Right lobe of liver (tissue), 4 donors: Measurements from ENCODE around the gene CIRBP.

ENCODE experiments used
- POLR2A ChIP-seq: fragments of 450-650 bp; IDR thresholded peaks from one replicate; pipeline ENCODE4 v1.6.1; 2017; ENCODE audit warnings: antibody characterized with exemption, mild to moderate bottlenecking
- TF ChIP-seq, protein P1 (sequence below), 4 donors: fragments of 200-600 bp in 3 of 4; fragments of 450-650 bp in 1 of 4; IDR thresholded peaks; one replicate each; pipeline versions ENCODE4 v1.5.1 to v1.8.0; 2016 to 2022; ENCODE audit warnings: antibody characterized with exemption in 4 of 4, mild to moderate bottlenecking in 2 of 4
- donor health status: DM: no; HTN: no; CAD: no.
- donor health status: DM: no; HTN: no; CAD: no.
- donor health status: DM: no; HTN: yes; CAD: no.

- TF ChIP-seq, protein P1, sequence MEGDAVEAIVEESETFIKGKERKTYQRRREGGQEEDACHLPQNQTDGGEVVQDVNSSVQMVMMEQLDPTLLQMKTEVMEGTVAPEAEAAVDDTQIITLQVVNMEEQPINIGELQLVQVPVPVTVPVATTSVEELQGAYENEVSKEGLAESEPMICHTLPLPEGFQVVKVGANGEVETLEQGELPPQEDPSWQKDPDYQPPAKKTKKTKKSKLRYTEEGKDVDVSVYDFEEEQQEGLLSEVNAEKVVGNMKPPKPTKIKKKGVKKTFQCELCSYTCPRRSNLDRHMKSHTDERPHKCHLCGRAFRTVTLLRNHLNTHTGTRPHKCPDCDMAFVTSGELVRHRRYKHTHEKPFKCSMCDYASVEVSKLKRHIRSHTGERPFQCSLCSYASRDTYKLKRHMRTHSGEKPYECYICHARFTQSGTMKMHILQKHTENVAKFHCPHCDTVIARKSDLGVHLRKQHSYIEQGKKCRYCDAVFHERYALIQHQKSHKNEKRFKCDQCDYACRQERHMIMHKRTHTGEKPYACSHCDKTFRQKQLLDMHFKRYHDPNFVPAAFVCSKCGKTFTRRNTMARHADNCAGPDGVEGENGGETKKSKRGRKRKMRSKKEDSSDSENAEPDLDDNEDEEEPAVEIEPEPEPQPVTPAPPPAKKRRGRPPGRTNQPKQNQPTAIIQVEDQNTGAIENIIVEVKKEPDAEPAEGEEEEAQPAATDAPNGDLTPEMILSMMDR (IDR thresholded peaks at IDR 0.05), result no peak
- TF ChIP-seq POLR2A, result no peak
Observed at GRCh38 chr19:1316466-1316865, 47.3 kb downstream of the CIRBP start.
